HG03571 (cell line): ENCODE measurements around the gene HPSE2.
"Not testable (repeated sequence)": the region's sequence is repeated elsewhere in the genome, so short reads cannot be mapped to it uniquely, and the experiment has no call there.

ENCODE experiments used
- ATAC-seq: cut with Tn5 transposase; IDR thresholded peaks from one replicate; pipeline ENCODE4 v1.9.1; 2021; ENCODE audit not compliant: unreplicated experiment

Gene HPSE2

GRCh38 chr10:99235658-99236626 is at the start of gene HPSE2:
HPSE2 (minus strand) TSS chr10:99235852.
- ATAC-seq: no peak

GRCh38 chr10:99280472-99280871 is 44.8 kb upstream of the HPSE2 start:
- ATAC-seq: peak; percentile 86

GRCh38 chr10:99279626-99280111 is 44.0 kb upstream of the HPSE2 start:
- ATAC-seq: no peak

GRCh38 chr10:99276848-99277486 is 41.3 kb upstream of the HPSE2 start:
- ATAC-seq: no peak

GRCh38 chr10:99266383-99266782 is 30.7 kb upstream of the HPSE2 start:
- ATAC-seq: no peak

- ATAC-seq: no peak
Measured at GRCh38 chr10:99248824-99249223, 13.2 kb upstream of the HPSE2 start.

GRCh38 chr10:99247893-99248292 is 12.2 kb upstream of the HPSE2 start:
- not testable (repeated sequence) for ATAC-seq

- no peak for ATAC-seq
Measured at GRCh38 chr10:99236627-99237309, 1.1 kb upstream of the HPSE2 start.

- no peak for ATAC-seq
Measured at GRCh38 chr10:99234791-99235657, 628 bp downstream of the HPSE2 start.

GRCh38 chr10:99234041-99234790 is 1.4 kb downstream of the HPSE2 start:
- peak; percentile 99 for ATAC-seq

- no peak for ATAC-seq
Measured at GRCh38 chr10:99233689-99234037, 2.0 kb downstream of the HPSE2 start.

GRCh38 chr10:99233000-99233688 is 2.5 kb downstream of the HPSE2 start:
- no peak for ATAC-seq

GRCh38 chr10:99232360-99232999 is 3.2 kb downstream of the HPSE2 start:
- ATAC-seq: no peak

- no peak for ATAC-seq
Measured at GRCh38 chr10:99224766-99225165, 10.9 kb downstream of the HPSE2 start.

GRCh38 chr10:99207340-99207739 is 28.3 kb downstream of the HPSE2 start:
- ATAC-seq: no peak

GRCh38 chr10:99203310-99203709 is 32.3 kb downstream of the HPSE2 start:
- no peak for ATAC-seq

GRCh38 chr10:99172950-99173349 is 62.7 kb downstream of the HPSE2 start:
- ATAC-seq: no peak

- no peak for ATAC-seq
Measured at GRCh38 chr10:99172128-99172738, 63.4 kb downstream of the HPSE2 start.
